Fibroblast of lung (primary cell): ENCODE results near the gene FECH.

Source experiments
- EZH2 ChIP-seq: IDR thresholded peaks from 2 replicates; pipeline ENCODE4 v1.5.1; 2012; ENCODE audit warnings: low read length, control low read depth, mild to moderate bottlenecking; ENCODE audit errors: missing control alignments
- TF ChIP-seq, protein P1 (sequence below), 2 donors: IDR thresholded peaks in 1 of 2; conservative IDR thresholded peaks in 1 of 2; 1 replicate in 1 of 2; 2 replicates in 1 of 2; pipeline ENCODE4 v1.5.1; 2011 to 2012; ENCODE audit warnings: low read length in 2 of 2, control low read depth in 1 of 2, inconsistent platforms in 1 of 2, low read depth in 1 of 2, mild to moderate bottlenecking in 1 of 2

- TF ChIP-seq, protein P1, sequence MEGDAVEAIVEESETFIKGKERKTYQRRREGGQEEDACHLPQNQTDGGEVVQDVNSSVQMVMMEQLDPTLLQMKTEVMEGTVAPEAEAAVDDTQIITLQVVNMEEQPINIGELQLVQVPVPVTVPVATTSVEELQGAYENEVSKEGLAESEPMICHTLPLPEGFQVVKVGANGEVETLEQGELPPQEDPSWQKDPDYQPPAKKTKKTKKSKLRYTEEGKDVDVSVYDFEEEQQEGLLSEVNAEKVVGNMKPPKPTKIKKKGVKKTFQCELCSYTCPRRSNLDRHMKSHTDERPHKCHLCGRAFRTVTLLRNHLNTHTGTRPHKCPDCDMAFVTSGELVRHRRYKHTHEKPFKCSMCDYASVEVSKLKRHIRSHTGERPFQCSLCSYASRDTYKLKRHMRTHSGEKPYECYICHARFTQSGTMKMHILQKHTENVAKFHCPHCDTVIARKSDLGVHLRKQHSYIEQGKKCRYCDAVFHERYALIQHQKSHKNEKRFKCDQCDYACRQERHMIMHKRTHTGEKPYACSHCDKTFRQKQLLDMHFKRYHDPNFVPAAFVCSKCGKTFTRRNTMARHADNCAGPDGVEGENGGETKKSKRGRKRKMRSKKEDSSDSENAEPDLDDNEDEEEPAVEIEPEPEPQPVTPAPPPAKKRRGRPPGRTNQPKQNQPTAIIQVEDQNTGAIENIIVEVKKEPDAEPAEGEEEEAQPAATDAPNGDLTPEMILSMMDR (conservative IDR thresholded peaks at IDR 0.05 in 1 of 2, IDR thresholded peaks at IDR 0.05 in 1 of 2; ENCODE audit: low read depth in 1 of 2, low read length in 2 of 2), result no peak
- no peak for TF ChIP-seq EZH2
Measured at GRCh38 chr18:57550510-57550909, 36.0 kb downstream of the FECH start.
